Activated T-helper 9 cell treated with anti-CD3 and anti-CD28 coated beads, Interleukin-2, amount 50 U/mL, for 16 hours (primary cell): Measurements from ENCODE around the gene TULP3.

ENCODE experiments used
- DNase-seq: peaks from one replicate; pipeline ENCODE4 v3.0.0-alpha.2; 2020; ENCODE audit warnings: low read depth

TULP3 gene

GRCh38 chr12:2930865-2931264 lies 40.2 kb downstream of the TULP3 start:
- DNase-seq = no peak

- DNase-seq = no peak
These were observed 42.9 kb downstream of the TULP3 start for GRCh38 chr12:2933586-2933985.

- DNase-seq = no peak
These were observed 43.7 kb downstream of the TULP3 start for GRCh38 chr12:2934371-2934770.

GRCh38 chr12:2936301-2936700 lies 45.6 kb downstream of the TULP3 start:
- DNase-seq = no peak

GRCh38 chr12:2937500-2937899 lies 46.8 kb downstream of the TULP3 start:
- no peak for DNase-seq

- DNase-seq = no peak
These were observed 48.5 kb downstream of the TULP3 start for GRCh38 chr12:2939191-2939590.

- no peak for DNase-seq
These were observed 49.9 kb downstream of the TULP3 start for GRCh38 chr12:2940564-2940963.

- DNase-seq = no peak
These were observed 50.8 kb downstream of the TULP3 start for GRCh38 chr12:2941524-2941923.

GRCh38 chr12:2944401-2945047 lies 53.8 kb downstream of the TULP3 start:
- DNase-seq = peak; percentile 19

- DNase-seq = no peak
These were observed 58.7 kb downstream of the TULP3 start for GRCh38 chr12:2949411-2949810.

- no peak for DNase-seq
These were observed 65.2 kb downstream of the TULP3 start for GRCh38 chr12:2955888-2956287.

GRCh38 chr12:2957816-2958431 lies 67.2 kb downstream of the TULP3 start:
- no peak for DNase-seq

- no peak for DNase-seq
These were observed 67.9 kb downstream of the TULP3 start for GRCh38 chr12:2958432-2959191.

GRCh38 chr12:2959192-2959504 lies 68.5 kb downstream of the TULP3 start, which contains the start of gene TEAD4:
TEAD4 (plus strand) TSS chr12:2959397.
- no peak for DNase-seq

- no peak for DNase-seq
These were observed 69.1 kb downstream of the TULP3 start for GRCh38 chr12:2959505-2960389.

GRCh38 chr12:2960390-2960956 lies 69.8 kb downstream of the TULP3 start:
- no peak for DNase-seq

GRCh38 chr12:2960996-2961616 lies 70.4 kb downstream of the TULP3 start:
- no peak for DNase-seq

- no peak for DNase-seq
These were observed 71.0 kb downstream of the TULP3 start for GRCh38 chr12:2961705-2962104.

GRCh38 chr12:2963154-2963759 lies 72.6 kb downstream of the TULP3 start:
- DNase-seq = no peak

- DNase-seq = no peak
These were observed 73.1 kb downstream of the TULP3 start for GRCh38 chr12:2963760-2964292.

GRCh38 chr12:2967651-2968050 lies 77.0 kb downstream of the TULP3 start:
- DNase-seq = no peak
